Kidney (tissue), 14 donors: ENCODE results near the gene YARS1. TPM values are rescaled to one million over a fixed set of nuclear protein-coding genes. Genes with fewer than 3 reads are reported as not detected.

Source experiments
- DNase-seq, 5 donors: peaks; one replicate each; pipeline ENCODE4 v3.0.0-alpha.2; 2013 to 2020
- FAIRE-seq: peaks from 2 replicates; lab custom pipeline; 2012; peaks lifted over from hg19 to GRCh38; lab: Jason Lieb, UNC
- H3K27ac ChIP-seq, 2 donors: one replicate each; pipeline ENCODE4 v1.7.0; 2013; ENCODE audit warnings: low read depth in 2 of 2, low read length in 2 of 2, inconsistent platforms in 1 of 2
- H3K27me3 ChIP-seq: one replicate; pipeline ENCODE4 v1.7.1; 2013; ENCODE audit warnings: low read length, inconsistent platforms; ENCODE audit not compliant: control insufficient read depth, insufficient read depth
- H3K36me3 ChIP-seq, 3 donors: one replicate each; pipeline versions ENCODE4 v1.7.0 to v1.7.1; 2013; ENCODE audit warnings: low read length in 3 of 3, control low read depth in 1 of 3, inconsistent platforms in 1 of 3; ENCODE audit not compliant: insufficient read depth in 3 of 3, control insufficient read depth in 2 of 3
- H3K4me1 ChIP-seq, 3 donors: one replicate each; pipeline versions ENCODE4 v1.7.0 to v1.7.1; 2013; ENCODE audit warnings: low read length in 3 of 3, inconsistent platforms in 1 of 3, low read depth in 1 of 3; ENCODE audit not compliant: control insufficient read depth in 2 of 3, insufficient read depth in 2 of 3
- H3K4me3 ChIP-seq, 3 donors: one replicate each; pipeline versions ENCODE4 v1.7.0 to v1.8.1; 2013; ENCODE audit warnings: low read length in 3 of 3, control low read depth in 1 of 3, inconsistent platforms in 1 of 3
- H3K9ac ChIP-seq, 3 donors: one replicate each; pipeline versions ENCODE4 v1.7.0 to v1.7.1; 2013; ENCODE audit warnings: low read length in 3 of 3, control low read depth in 1 of 3, inconsistent platforms in 1 of 3
- H3K9me3 ChIP-seq, 3 donors: one replicate each; pipeline versions ENCODE4 v1.7.0 to v1.7.1; 2013; ENCODE audit warnings: low read length in 3 of 3, control low read depth in 1 of 3, inconsistent platforms in 1 of 3; ENCODE audit not compliant: control insufficient read depth in 2 of 3, insufficient read depth in 1 of 3
- intact Hi-C: fragments of 100-400 bp; cut with DNase I; formaldehyde crosslinking; loops from one replicate; pipeline ENCODE4 v1.11.1; 2022
- polyA plus RNA-seq: library from polyadenylated mRNA; stranded (reverse); fragments of 350-450 nt; fragmentation: Illumina TruSeq; extraction: RNeasy Lipid Tissue Mini Kit (QIAGEN cat#74804); gene quantifications from one replicate; pipeline ENCODE4 v1.2.3, GENCODE V29; 2014; ENCODE audit warnings: low read depth, low replicate concordance; ENCODE audit not compliant: insufficient read depth
- total RNA-seq: library from RNA; stranded (reverse); fragmentation: NEBNext Ultra II Directional; extraction: Animal tissue kit (Norgen Biotek cat#: 25700); gene quantifications from one replicate; pipeline ENCODE4 v1.2.1, GENCODE V29; 2021
- TF ChIP-seq, protein P1 (sequence below): IDR thresholded peaks from 3 replicates; pipeline ENCODE4 v1.5.1; 2012; ENCODE audit warnings: mild to moderate bottlenecking, moderate library complexity, borderline replicate concordance; ENCODE audit not compliant: insufficient read depth; ENCODE audit errors: extremely low read depth
- donor health status: control.
- donor health status: control.
- donor health status: control.
- donor health status: control.
- donor health status: control.
- donor health status: DM: yes; HTN: yes; CAD: no.
- donor health status: Normal renal cell carcinoma (clear cell type).

Gene YARS1
- total and polyA plus RNA-seq, 2 donors from 2014 or later = 24.8 to 86.1 TPM

DNA sequence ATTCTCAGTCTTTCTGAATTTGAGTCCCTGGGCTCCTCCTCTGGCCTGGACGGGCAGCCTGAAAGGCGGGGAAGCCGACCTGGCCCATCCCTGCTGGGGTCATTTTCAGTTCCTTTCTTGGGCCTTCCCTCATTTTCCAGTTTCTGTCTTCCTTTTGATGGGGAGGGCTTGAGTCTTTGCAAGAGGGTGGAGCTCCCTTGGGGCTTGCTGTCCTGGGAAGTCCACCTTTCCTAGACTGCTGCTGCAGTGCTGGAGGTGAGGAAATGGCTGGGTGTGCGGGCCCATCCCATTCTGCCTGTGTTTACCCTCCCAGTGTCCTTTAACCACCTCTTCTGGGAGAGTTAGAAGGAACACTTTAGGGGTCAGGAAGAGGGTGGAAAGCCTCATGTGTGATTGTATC lies 74.2 kb downstream of the YARS1 start:
- TF ChIP-seq, protein P1, sequence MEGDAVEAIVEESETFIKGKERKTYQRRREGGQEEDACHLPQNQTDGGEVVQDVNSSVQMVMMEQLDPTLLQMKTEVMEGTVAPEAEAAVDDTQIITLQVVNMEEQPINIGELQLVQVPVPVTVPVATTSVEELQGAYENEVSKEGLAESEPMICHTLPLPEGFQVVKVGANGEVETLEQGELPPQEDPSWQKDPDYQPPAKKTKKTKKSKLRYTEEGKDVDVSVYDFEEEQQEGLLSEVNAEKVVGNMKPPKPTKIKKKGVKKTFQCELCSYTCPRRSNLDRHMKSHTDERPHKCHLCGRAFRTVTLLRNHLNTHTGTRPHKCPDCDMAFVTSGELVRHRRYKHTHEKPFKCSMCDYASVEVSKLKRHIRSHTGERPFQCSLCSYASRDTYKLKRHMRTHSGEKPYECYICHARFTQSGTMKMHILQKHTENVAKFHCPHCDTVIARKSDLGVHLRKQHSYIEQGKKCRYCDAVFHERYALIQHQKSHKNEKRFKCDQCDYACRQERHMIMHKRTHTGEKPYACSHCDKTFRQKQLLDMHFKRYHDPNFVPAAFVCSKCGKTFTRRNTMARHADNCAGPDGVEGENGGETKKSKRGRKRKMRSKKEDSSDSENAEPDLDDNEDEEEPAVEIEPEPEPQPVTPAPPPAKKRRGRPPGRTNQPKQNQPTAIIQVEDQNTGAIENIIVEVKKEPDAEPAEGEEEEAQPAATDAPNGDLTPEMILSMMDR = no peak
- intact Hi-C loops = no loop called here
- no peaks in the 10 kb centered on the region for H3K9me3 ChIP-seq
- peaks cover 0 to 25% (median 8%) of the 10 kb centered on the region in 3 donors for H3K4me1 ChIP-seq
- H3K27ac ChIP-seq = peak overlapping the region; percentile 96
- DNase-seq = peak in 1 of 5 donors; percentile 63
- no peak for FAIRE-seq
- peak overlapping the region in 1 of 3 donors; percentile 64 for H3K9ac ChIP-seq
- H3K4me3 ChIP-seq = peak overlapping the region in 2 of 3 donors; percentile 68 to 82
- no peaks in the 10 kb centered on the region for H3K36me3 ChIP-seq
- no peaks in the 10 kb centered on the region for H3K27me3 ChIP-seq

DNA sequence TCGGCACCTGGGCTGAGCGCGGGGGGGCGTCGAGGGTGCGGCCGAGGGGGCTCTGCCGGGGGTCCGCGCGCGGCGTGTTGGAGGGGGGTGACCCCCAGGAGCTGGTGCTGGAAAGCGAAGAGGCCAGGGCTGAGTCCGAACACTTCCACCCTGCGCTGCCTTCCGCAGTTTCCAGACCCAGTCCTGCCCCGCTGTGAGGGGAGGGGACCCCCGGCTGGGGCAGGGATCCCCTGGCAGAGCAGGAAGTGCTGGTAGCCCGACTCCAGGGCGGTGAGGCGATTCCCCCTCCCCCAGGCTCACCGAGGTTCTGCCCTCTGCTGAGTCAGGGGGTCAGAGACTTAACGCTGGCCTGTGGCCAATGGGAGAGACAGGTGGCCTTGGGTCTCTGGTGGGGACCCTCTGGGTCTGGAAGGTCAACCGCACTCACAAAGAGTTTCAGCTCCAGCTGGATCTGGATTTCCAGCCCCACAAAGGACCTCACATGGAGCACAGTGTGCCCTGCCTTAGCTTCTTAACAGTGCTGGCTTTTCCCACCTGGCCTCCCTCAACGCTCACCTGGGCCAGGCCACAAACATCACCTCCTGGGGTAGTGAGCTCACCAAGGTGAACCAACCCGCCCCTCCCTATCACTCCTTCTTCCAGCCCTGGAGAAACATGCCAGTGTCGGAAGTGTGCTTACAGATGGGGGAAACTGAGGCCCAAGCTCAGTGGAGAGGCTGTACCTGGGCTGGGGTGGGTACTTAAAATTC lies 74.8 kb downstream of the YARS1 start:
- Histone ChIP-seq H3K27ac (peak overlapping the region; percentile 96), H3K36me3 (no peaks in the 10 kb centered on the region), H3K4me1 (peaks cover 0 to 25% (median 12%) of the 10 kb centered on the region in 3 donors), H3K9ac (peak overlapping the region in 2 of 3 donors; percentile 64 to 72), H3K27me3 (no peaks in the 10 kb centered on the region), H3K9me3 (no peaks in the 10 kb centered on the region), H3K4me3 (peak overlapping the region; percentile 34 to 82 (median 68))
- intact Hi-C loops = no loop called here
- FAIRE-seq (no peak), DNase-seq (peak; percentile 63 to 87 (median 71))
- TF ChIP-seq, protein P1 = no peak

DNA sequence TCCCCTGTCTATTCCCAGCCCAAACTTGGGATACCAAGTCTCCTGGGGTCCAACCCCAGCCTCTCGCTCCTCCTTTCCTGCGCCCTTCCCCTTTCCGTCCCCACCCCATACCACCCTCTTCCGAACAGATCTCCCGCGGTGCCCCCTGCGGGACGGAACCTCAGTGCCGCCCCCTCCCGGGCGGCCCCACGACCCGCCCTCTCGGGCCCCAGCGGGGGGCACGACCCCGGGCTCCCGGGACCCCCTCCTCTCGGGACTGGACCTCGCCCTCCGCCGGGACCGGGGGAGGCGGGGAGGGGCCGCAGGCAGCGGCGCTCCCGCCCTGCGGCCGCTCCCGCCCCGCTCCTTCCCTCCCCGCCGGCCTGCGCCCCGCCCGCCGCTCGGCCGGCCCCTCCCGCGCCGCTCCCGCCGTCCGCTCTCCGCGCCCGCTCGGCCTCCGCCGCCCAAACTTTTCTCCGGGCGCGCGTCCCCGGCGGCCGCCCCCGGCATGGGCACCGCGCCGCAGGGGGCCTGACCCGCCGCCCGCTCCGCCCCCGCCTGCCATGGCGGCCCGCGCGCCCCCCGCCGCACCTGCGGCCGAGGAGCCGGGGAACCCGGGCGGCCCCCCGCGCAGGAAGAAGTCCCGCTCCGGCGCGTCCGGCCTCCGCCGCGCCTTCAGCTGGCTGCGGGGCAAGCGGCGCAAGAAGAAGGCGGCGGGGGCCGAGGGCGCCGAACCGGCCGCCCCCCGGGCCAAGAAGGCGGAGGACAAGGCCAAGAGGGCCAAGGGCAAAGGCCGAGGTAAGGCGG lies 75.6 kb downstream of the YARS1 start:
- FAIRE-seq (no peak), DNase-seq (peak in 4 of 5 donors; percentile 28 to 67 (median 46))
- no peaks in the 10 kb centered on the region for H3K27me3 ChIP-seq
- H3K36me3 ChIP-seq = no peaks in the 10 kb centered on the region
- peaks cover 0 to 28% (median 12%) of the 10 kb centered on the region in 3 donors for H3K4me1 ChIP-seq
- peak overlapping the region in 2 of 3 donors; percentile 75 to 78 for H3K9ac ChIP-seq
- intact Hi-C loops = no loop called here
- H3K4me3 ChIP-seq = peak overlapping the region; percentile 41 to 82 (median 73)
- peak overlapping the region; percentile 96 for H3K27ac ChIP-seq
- no peaks in the 10 kb centered on the region for H3K9me3 ChIP-seq
- TF ChIP-seq, protein P1 = no peak
